Transverse colon (tissue), 4 donors: ENCODE data around the gene ARSK. TPM values are rescaled to one million over a fixed set of nuclear protein-coding genes. Genes with fewer than 3 reads are reported as not detected.
"Not testable (repeated sequence)": the region's sequence is repeated elsewhere in the genome, so short reads cannot be mapped to it uniquely, and the experiment has no call there.

Source experiments
- DNase-seq: peaks from one replicate; pipeline ENCODE4 v3.0.0-alpha.2; 2019
- H3K27ac ChIP-seq, 4 donors: fragments of 200-600 bp; sonication (generic); 2 replicates each; pipeline ENCODE4 v1.5.1; 2016 to 2018; ENCODE audit warnings: inconsistent platforms in 4 of 4
- H3K27me3 ChIP-seq: fragments of 200-600 bp; sonication (generic); 2 replicates; pipeline ENCODE4 v1.5.1; 2017; ENCODE audit warnings: inconsistent platforms
- H3K36me3 ChIP-seq, 4 donors: fragments of 200-600 bp; sonication (generic); 2 replicates each; pipeline ENCODE4 v1.5.1; 2017 to 2019; ENCODE audit warnings: inconsistent platforms in 4 of 4
- H3K4me1 ChIP-seq, 4 donors: fragments of 200-600 bp; sonication (generic); 2 replicates each; pipeline ENCODE4 v1.5.1; 2017 to 2020; ENCODE audit warnings: inconsistent platforms in 4 of 4
- H3K4me3 ChIP-seq, 4 donors: fragments of 200-600 bp; sonication (generic); 1 replicate in 1 of 4; 2 replicates in 3 of 4; pipeline versions ENCODE4 v1.5.1 to v1.6.1; 2017 to 2019; ENCODE audit warnings: inconsistent platforms in 4 of 4
- H3K9me3 ChIP-seq, 2 donors: fragments of 200-600 bp; sonication (generic); 2 replicates each; pipeline ENCODE4 v1.5.1; 2017 to 2019; ENCODE audit warnings: inconsistent platforms in 2 of 2
- CTCF ChIP-seq, 5 experiments: fragments of 200-600 bp in 3 of 5; fragments of 450-650 bp in 2 of 5; sonication (generic) in 3 of 5; IDR thresholded peaks; 1 replicate in 2 of 5; 2 replicates in 3 of 5; pipeline ENCODE4 v1.5.1; 2016 to 2017; ENCODE audit warnings: antibody characterized with exemption in 5 of 5, inconsistent platforms in 3 of 5, mild to moderate bottlenecking in 2 of 5, moderate library complexity in 1 of 5
- EP300 ChIP-seq: sonication (generic); formaldehyde crosslinking; IDR thresholded peaks from one replicate; pipeline ENCODE4 v1.6.1; 2017; ENCODE audit warnings: antibody characterized with exemption, low read depth
- POLR2A ChIP-seq: fragments of 450-650 bp; IDR thresholded peaks from one replicate; pipeline ENCODE4 v1.6.1; 2016; ENCODE audit warnings: antibody characterized with exemption, mild to moderate bottlenecking, moderate library complexity
- POLR2AphosphoS5 ChIP-seq, 3 donors: sonication (generic); formaldehyde crosslinking; IDR thresholded peaks; one replicate each; pipeline ENCODE4 v1.6.1; 2016; ENCODE audit warnings: antibody characterized with exemption in 3 of 3
- WGBS, 2 donors: methylation state at CpG; one replicate each; pipeline ENCODE4 v1.1.5; 2018; ENCODE audit warnings: low coverage in 1 of 2; 5-methylcytosine and 5-hydroxymethylcytosine counted together
- in situ Hi-C, 4 donors: fragments of 200-750 bp; cut with MboI; loops; one replicate each; pipeline versions ENCODE4 v1.15.0 to v1.15.1; 2017; ENCODE audit warnings: low sequenced_read_pairs in 3 of 4, low pct_ligation_motif_present in 1 of 4, low pct_unique_long_range_greater_than_20kb in 1 of 4
- intact Hi-C: fragments of 100-400 bp; cut with DNase I; formaldehyde crosslinking; loops from one replicate; pipeline ENCODE4 v1.15.1; 2023; ENCODE audit warnings: low total_unique reads
- total RNA-seq, 4 donors: library from RNA; depleted of rRNA; stranded (reverse); fragments of >200 nt; gene quantifications; one replicate each; pipeline ENCODE4 v1.1.0, GENCODE V29; 2016

ARSK gene
- total RNA-seq, 4 donors from 2014 or later = 0.40 to 5.6 (median 1.8) TPM

- H3K36me3 ChIP-seq = no peaks in the 10 kb centered on the region
- WGBS, 2 donors = 61 to 62% methylated on average over 2 of the region's 2 CpGs
- intact Hi-C loops (loop anchor here (10.0 kb wide), 1 partner anchor 703 kb away; no protein-coding TSS in a partner anchor), in situ Hi-C loops (loop anchor here in 1 of 4 donors (25.0 kb wide), 1 partner anchor 706 kb away; no protein-coding TSS in a partner anchor)
- no peaks in the 10 kb centered on the region for H3K9me3 ChIP-seq
- DNase-seq = no peak
- peaks cover 4 to 18% (median 12%) of the 10 kb centered on the region in 4 donors for H3K4me1 ChIP-seq
- TF ChIP-seq POLR2A = no peak
- no peak for TF ChIP-seq POLR2AphosphoS5 (IDR thresholded peaks at IDR 0.05)
- no peak for TF ChIP-seq CTCF (IDR thresholded peaks at IDR 0.05)
- TF ChIP-seq EP300 = no peak
- H3K4me3 ChIP-seq = no peak overlapping the region
- H3K27me3 ChIP-seq = no peaks in the 10 kb centered on the region
- H3K27ac ChIP-seq = no peak overlapping the region
These were observed 76.5 kb downstream of the ARSK start for GRCh38 chr5:95631255-95631958.

GRCh38 chr5:95631991-95632675 lies 77.2 kb downstream of the ARSK start:
- H3K9me3 ChIP-seq = no peaks in the 10 kb centered on the region
- H3K36me3 ChIP-seq = no peaks in the 10 kb centered on the region
- H3K27me3 ChIP-seq = no peaks in the 10 kb centered on the region
- peaks cover 4 to 18% (median 12%) of the 10 kb centered on the region in 4 donors for H3K4me1 ChIP-seq
- DNase-seq = peak; percentile 13
- H3K4me3 ChIP-seq = no peak overlapping the region
- H3K27ac ChIP-seq = no peak overlapping the region
- WGBS, 2 donors = 83% methylated on average over 4 of the region's 4 CpGs; no CpG with 5 or more reads in 1 of the 2 donors
- no peak for TF ChIP-seq POLR2A
- TF ChIP-seq CTCF (IDR thresholded peaks at IDR 0.05) = no peak
- no peak for TF ChIP-seq POLR2AphosphoS5 (IDR thresholded peaks at IDR 0.05)
- no peak for TF ChIP-seq EP300
- intact Hi-C loops (loop anchor here (10.0 kb wide), 1 partner anchor 703 kb away; no protein-coding TSS in a partner anchor), in situ Hi-C loops (loop anchor here in 1 of 4 donors (25.0 kb wide), 1 partner anchor 705 kb away; no protein-coding TSS in a partner anchor)

GRCh38 chr5:95632942-95633341 lies 78.0 kb downstream of the ARSK start:
- H3K9me3 ChIP-seq, H3K27ac ChIP-seq, H3K27me3 ChIP-seq, DNase-seq, H3K4me3 ChIP-seq, H3K36me3 ChIP-seq: not testable (repeated sequence)
- peaks cover 4 to 15% (median 12%) of the 10 kb centered on the region in 4 donors for H3K4me1 ChIP-seq
- WGBS, 2 donors = 96% methylated on average over 2 of the region's 2 CpGs; no CpG with 5 or more reads in 1 of the 2 donors
- intact Hi-C loops = loop anchor here (10.0 kb wide), 1 partner anchor 702 kb away; no protein-coding TSS in a partner anchor
- in situ Hi-C loops = loop anchor here in 1 of 4 donors (25.0 kb wide), 1 partner anchor 704 kb away; no protein-coding TSS in a partner anchor

- WGBS, 2 donors = 94% methylated on average over 3 of the region's 3 CpGs
- peaks cover under 1 to 9% (median 6%) of the 10 kb centered on the region in 4 donors for H3K4me1 ChIP-seq
- no peaks in the 10 kb centered on the region for H3K9me3 ChIP-seq
- intact Hi-C loops (loop anchor here (10.0 kb wide), 1 partner anchor 701 kb away; no protein-coding TSS in a partner anchor), in situ Hi-C loops (loop anchor here in 1 of 4 donors (25.0 kb wide), 1 partner anchor 704 kb away; no protein-coding TSS in a partner anchor)
- TF ChIP-seq CTCF (IDR thresholded peaks at IDR 0.05) (no peak), EP300 (no peak), POLR2AphosphoS5 (IDR thresholded peaks at IDR 0.05) (no peak), POLR2A (no peak)
- H3K27me3 ChIP-seq = no peaks in the 10 kb centered on the region
- no peaks in the 10 kb centered on the region for H3K36me3 ChIP-seq
- H3K4me3 ChIP-seq = no peak overlapping the region
- DNase-seq = no peak
- no peak overlapping the region for H3K27ac ChIP-seq
These were observed 78.8 kb downstream of the ARSK start for GRCh38 chr5:95633671-95634070.
